ENCODE data around the gene OLFML2A. TPM values are rescaled to one million over a fixed set of nuclear protein-coding genes. Genes with fewer than 3 reads are reported as not detected.
A peak's percentile ranks its signal among the peaks of the same experiment; 100 is the strongest.

OLFML2A gene
- total RNA-seq, 1 donor from 2014 or later, result 7.0 TPM

GRCh38 chr9:124818431-124819281, 41.7 kb downstream of the OLFML2A start:
- peak; percentile 63 for DNase-seq (ENCODE audit: low read depth)
- Histone ChIP-seq H3K4me3 (ENCODE audit: low read depth, low read length) (no peak overlapping the region), H3K27me3 (ENCODE audit: control insufficient read depth, insufficient read depth, low read length) (no peaks in the 10 kb centered on the region), H3K36me3 (ENCODE audit: control insufficient read depth, insufficient read depth, low read length) (no peaks in the 10 kb centered on the region)
- no peak for TF ChIP-seq CTCF (IDR thresholded peaks at IDR 0.05; ENCODE audit: insufficient read depth, low read length, poor library complexity, severe bottlenecking)

- no peaks in the 10 kb centered on the region for H3K36me3 ChIP-seq (ENCODE audit: control insufficient read depth, insufficient read depth, low read length)
- no peak for DNase-seq (ENCODE audit: low read depth)
- no peak overlapping the region for H3K4me3 ChIP-seq (ENCODE audit: low read depth, low read length)
- no peaks in the 10 kb centered on the region for H3K27me3 ChIP-seq (ENCODE audit: control insufficient read depth, insufficient read depth, low read length)
- TF ChIP-seq CTCF (IDR thresholded peaks at IDR 0.05; ENCODE audit: insufficient read depth, low read length, poor library complexity, severe bottlenecking), result no peak
Observed at GRCh38 chr9:124820698-124821623, 44.0 kb downstream of the OLFML2A start.

- Histone ChIP-seq H3K36me3 (ENCODE audit: control insufficient read depth, insufficient read depth, low read length) (no peaks in the 10 kb centered on the region), H3K4me3 (ENCODE audit: low read depth, low read length) (no peak overlapping the region), H3K27me3 (ENCODE audit: control insufficient read depth, insufficient read depth, low read length) (no peaks in the 10 kb centered on the region)
- DNase-seq (ENCODE audit: low read depth), result no peak
- no peak for TF ChIP-seq CTCF (IDR thresholded peaks at IDR 0.05; ENCODE audit: insufficient read depth, low read length, poor library complexity, severe bottlenecking)
Observed at GRCh38 chr9:124828489-124829333, 51.8 kb downstream of the OLFML2A start.

GRCh38 chr9:124829334-124829669, 52.4 kb downstream of the OLFML2A start:
- Histone ChIP-seq H3K4me3 (ENCODE audit: low read depth, low read length) (no peak overlapping the region), H3K36me3 (ENCODE audit: control insufficient read depth, insufficient read depth, low read length) (no peaks in the 10 kb centered on the region), H3K27me3 (ENCODE audit: control insufficient read depth, insufficient read depth, low read length) (no peaks in the 10 kb centered on the region)
- DNase-seq (ENCODE audit: low read depth), result no peak
- no peak for TF ChIP-seq CTCF (IDR thresholded peaks at IDR 0.05; ENCODE audit: insufficient read depth, low read length, poor library complexity, severe bottlenecking)

GRCh38 chr9:124830593-124830992, 53.7 kb downstream of the OLFML2A start:
- no peak for DNase-seq (ENCODE audit: low read depth)
- no peak for TF ChIP-seq CTCF (IDR thresholded peaks at IDR 0.05; ENCODE audit: insufficient read depth, low read length, poor library complexity, severe bottlenecking)
- H3K4me3 ChIP-seq (ENCODE audit: low read depth, low read length), result no peak overlapping the region
- H3K36me3 ChIP-seq (ENCODE audit: control insufficient read depth, insufficient read depth, low read length), result no peaks in the 10 kb centered on the region
- H3K27me3 ChIP-seq (ENCODE audit: control insufficient read depth, insufficient read depth, low read length), result no peaks in the 10 kb centered on the region
